Measurements from ENCODE around the gene ATXN2. TPM values are rescaled to one million over a fixed set of nuclear protein-coding genes. Genes with fewer than 3 reads are reported as not detected.

The ATXN2 gene
- total and polyA plus RNA-seq, 2 of the 4 experiments (the other 2 are of a cell fraction): 12.4 to 66.5 TPM

DNA sequence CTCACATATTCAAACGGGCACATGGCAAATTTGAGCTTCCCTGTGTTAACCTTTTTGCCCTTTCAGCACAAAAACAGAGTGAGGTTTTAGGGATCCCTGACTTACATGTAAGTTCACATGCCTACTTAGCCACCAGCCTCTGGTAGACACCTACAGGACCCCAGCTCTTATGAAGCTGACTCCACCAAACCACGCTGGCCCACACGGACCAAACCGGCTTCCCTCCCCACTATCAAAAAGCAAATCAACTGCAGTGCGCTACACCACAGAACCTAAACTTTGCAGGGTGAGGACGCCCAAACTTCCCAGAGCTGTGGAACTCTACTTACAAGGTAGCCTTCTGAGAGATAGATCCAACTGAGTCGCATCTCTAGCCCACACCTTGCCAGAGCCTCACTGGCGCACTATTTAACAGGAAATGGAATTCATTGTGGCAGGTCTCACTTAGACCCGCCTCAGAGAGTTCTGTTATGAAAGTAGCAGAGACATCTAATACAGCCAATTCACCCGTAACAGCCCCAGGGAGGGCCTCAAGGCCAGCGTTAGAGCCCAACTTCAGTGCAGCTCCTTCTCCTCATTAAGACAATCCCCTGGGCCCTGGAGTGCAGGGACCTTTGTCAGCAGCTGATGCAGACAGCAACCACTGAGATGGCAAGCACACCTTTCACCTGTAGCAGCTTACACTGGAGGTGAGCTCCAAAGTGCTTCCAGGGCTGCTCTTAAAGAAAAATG lies 144.2 kb downstream of the ATXN2 start:
- peak overlapping the region; percentile 28; the same call in 1 of the 2 replicates for H3K4ac ChIP-seq (ENCODE audit: low read depth, low read length)

More for the DNA sequence above, 144.2 kb downstream of the ATXN2 start:
- dilution Hi-C loops (cut with HindIII; ENCODE audit: low sequenced_read_pairs, unreplicated experiment): no loop called here
- H2AFZ ChIP-seq (replicated peaks; ENCODE audit: low read length, poor library complexity): no peak overlapping the region
- H4K8ac ChIP-seq (ENCODE audit: low read depth in 2 of 2, low read length in 2 of 2): peak overlapping the region in 1 of 2 experiments; percentile 20; a peak in 1 of 4 replicates
- no peak overlapping the region for H2BK120ac ChIP-seq (ENCODE audit: low read depth, low read length)
- ChIA-PET POLR2A (ENCODE audit: unreplicated experiment) (no interaction called here), CTCF (no interaction called here)
- WGBS, 2 experiments (ENCODE audit: extremely low coverage in 2 of 2, insufficient read length in 1 of 2): 92% methylated on average over 2 of the region's 11 CpGs; no CpG with 5 or more reads in 1 of the 2 experiments
- H3K9ac ChIP-seq (ENCODE audit: low read depth, low read length): no peak overlapping the region
- H3K4me2 ChIP-seq (ENCODE audit: low read depth, low read length): no peak overlapping the region
- H3K14ac ChIP-seq (replicated peaks; ENCODE audit: low read depth, low read length): peak overlapping the region; percentile 58; the same call in 1 of the 2 replicates
- peaks cover 13% of the 10 kb centered on the region for H3K4me1 ChIP-seq (ENCODE audit: control insufficient read depth, insufficient read depth, low read length)
- DNase-seq (no peak), ATAC-seq (ENCODE audit: low read depth) (no peak)
- no peak overlapping the region for H2BK15ac ChIP-seq (ENCODE audit: low read depth, low read length)
- H3K18ac ChIP-seq (ENCODE audit: low read depth, low read length): no peak overlapping the region
- BruUV-seq (replicated peaks): no TSS peak
- no peak overlapping the region for H2AK9ac ChIP-seq (replicated peaks; ENCODE audit: low read depth, low read length, poor library complexity)
- peaks cover 33% of the 10 kb centered on the region for H4K20me1 ChIP-seq (ENCODE audit: insufficient read depth, low read length)
- H3K56ac ChIP-seq (ENCODE audit: extremely low read depth, insufficient read depth, low read length): no peak overlapping the region
- no peaks in the 10 kb centered on the region for H3K9me3 ChIP-seq (ENCODE audit: control insufficient read depth, insufficient read depth, low read length)
- in situ Hi-C loops (cut with MboI; ENCODE audit: low sequenced_read_pairs): no loop called here
- no peak overlapping the region for H4K91ac ChIP-seq (ENCODE audit: insufficient read depth, low read depth, low read length)
- peaks cover 16% of the 10 kb centered on the region for H3K9me1 ChIP-seq (ENCODE audit: insufficient read depth, low read length)
- no peak overlapping the region for H4K5ac ChIP-seq (ENCODE audit: low read depth, low read length)
- no peak overlapping the region for H3K27ac ChIP-seq (ENCODE audit: insufficient read depth, low read length)
- H3K4me3 ChIP-seq (ENCODE audit: insufficient read depth, low read depth, low read length): no peak overlapping the region
- intact Hi-C loops (cut with micrococcal nuclease): loop anchor here (5.0 kb wide), 1 partner anchor 123 kb away; no protein-coding TSS in a partner anchor
- H2AK5ac ChIP-seq (ENCODE audit: low read depth, low read length): no peak overlapping the region
- TF ChIP-seq NFE2L2 (IDR thresholded peaks at IDR 0.05; ENCODE audit: low read depth, low read length) (no peak), RFX5 (IDR thresholded peaks at IDR 0.05; ENCODE audit: low read depth, low read length) (no peak)
- H2BK5ac ChIP-seq (ENCODE audit: low read depth, low read length, poor library complexity, severe bottlenecking): peak overlapping the region; percentile 47
- H2BK20ac ChIP-seq (ENCODE audit: low read depth, low read length): no peak overlapping the region
- H3K79me1 ChIP-seq (ENCODE audit: low read depth in 1 of 2, low read length in 2 of 2): peaks cover 23 to 73% of the 10 kb centered on the region in 2 experiments
- no peak overlapping the region for H3K23ac ChIP-seq (ENCODE audit: low read depth, low read length)
- no peaks in the 10 kb centered on the region for H3K27me3 ChIP-seq (ENCODE audit: control insufficient read depth, insufficient read depth, low read length)
- peaks cover 66% of the 10 kb centered on the region for H3K36me3 ChIP-seq (ENCODE audit: control insufficient read depth, insufficient read depth, low read length)
